Stimulated activated CD4-positive, alpha-beta T cell treated with anti-CD3 and anti-CD28 coated beads, Interleukin-1b, Interleukin-23, amount 100 ng/mL, for 1 hour (primary cell): ENCODE measurements around the gene TMEM217.
"Not testable (repeated sequence)": the region's sequence is repeated elsewhere in the genome, so short reads cannot be mapped to it uniquely, and the experiment has no call there.

Source experiments
- DNase-seq, 2 donors: peaks; one replicate each; pipeline ENCODE4 v3.0.0-alpha.2; 2020; ENCODE audit warnings: low read depth in 2 of 2

TMEM217 gene

GRCh38 chr6:37218511-37218910, 39.4 kb downstream of the TMEM217 start:
- DNase-seq = no peak

GRCh38 chr6:37218061-37218460, 39.9 kb downstream of the TMEM217 start:
- no peak for DNase-seq

- DNase-seq = no peak
These were observed 45.7 kb downstream of the TMEM217 start for GRCh38 chr6:37212268-37212667.

GRCh38 chr6:37210313-37210968, 47.5 kb downstream of the TMEM217 start:
- DNase-seq = peak; percentile 56 to 68

GRCh38 chr6:37209461-37210205, 48.3 kb downstream of the TMEM217 start:
- no peak for DNase-seq

GRCh38 chr6:37208793-37209192, 49.2 kb downstream of the TMEM217 start:
- no peak for DNase-seq

GRCh38 chr6:37207903-37208456, 50.0 kb downstream of the TMEM217 start:
- peak; percentile 78 to 83 for DNase-seq

- no peak for DNase-seq
These were observed 51.3 kb downstream of the TMEM217 start for GRCh38 chr6:37206622-37207021.

GRCh38 chr6:37205997-37206340, 52.0 kb downstream of the TMEM217 start:
- no peak for DNase-seq

- DNase-seq = no peak
These were observed 52.6 kb downstream of the TMEM217 start for GRCh38 chr6:37205175-37205996.

- no peak for DNase-seq
These were observed 53.8 kb downstream of the TMEM217 start for GRCh38 chr6:37204014-37204751.

- no peak for DNase-seq
These were observed 55.0 kb downstream of the TMEM217 start for GRCh38 chr6:37202788-37203491.

GRCh38 chr6:37201726-37202125, 56.2 kb downstream of the TMEM217 start:
- no peak for DNase-seq

- no peak for DNase-seq
These were observed 57.9 kb downstream of the TMEM217 start for GRCh38 chr6:37200085-37200484.

GRCh38 chr6:37196451-37196850, 61.5 kb downstream of the TMEM217 start:
- not testable (repeated sequence) for DNase-seq

- not testable (repeated sequence) for DNase-seq
These were observed 63.1 kb downstream of the TMEM217 start for GRCh38 chr6:37194886-37195285.

- DNase-seq = no peak
These were observed 65.3 kb downstream of the TMEM217 start for GRCh38 chr6:37192666-37193065.

- DNase-seq = no peak
These were observed 67.8 kb downstream of the TMEM217 start for GRCh38 chr6:37190159-37190535.

GRCh38 chr6:37188962-37189510, 68.9 kb downstream of the TMEM217 start:
- DNase-seq = no peak

GRCh38 chr6:37187321-37188022, 70.5 kb downstream of the TMEM217 start:
- no peak for DNase-seq
